ENCODE results near the gene CYP4F22.
A peak's percentile ranks its signal among the peaks of the same experiment; 100 is the strongest.

Gene CYP4F22

DNA sequence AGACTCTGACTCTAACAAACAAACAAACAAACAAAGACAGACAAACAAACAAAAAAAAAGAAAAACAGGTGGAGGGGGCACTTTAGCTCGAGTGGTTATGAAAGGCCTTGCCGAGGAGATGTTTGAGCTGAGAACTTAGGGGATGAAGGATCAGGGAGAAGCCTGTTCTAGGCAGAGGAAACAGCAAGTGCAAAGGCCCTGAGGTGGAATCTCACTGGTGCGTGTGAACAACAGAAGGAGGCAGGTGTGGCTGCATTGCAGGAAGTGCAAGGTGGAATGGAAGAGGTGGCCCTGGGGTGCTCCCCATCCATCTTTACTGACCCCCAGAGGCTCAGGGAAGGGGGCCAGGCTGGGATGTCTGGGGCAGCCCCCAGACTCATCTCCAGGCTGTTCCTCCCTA is 41.9 kb downstream of the CYP4F22 start:
- H3K4me2 ChIP-seq (ENCODE audit: low read depth, low read length), result no peak overlapping the region
- no peak overlapping the region for H2AFZ ChIP-seq (ENCODE audit: low read length)
- no peak overlapping the region for H3K27ac ChIP-seq (ENCODE audit: low read length)
- H3K4me1 ChIP-seq (ENCODE audit: low read length), result 0 out of 2 replicates have a peak, but pooled peaks cover 6% of the 10 kb centered on the region
- no peaks in the 10 kb centered on the region for H3K36me3 ChIP-seq (replicated peaks; ENCODE audit: insufficient read depth, low read length)
- no peaks in the 10 kb centered on the region for H3K9me3 ChIP-seq (replicated peaks; ENCODE audit: insufficient read depth, low read length)
- no peak overlapping the region for H3K9ac ChIP-seq (ENCODE audit: low read length)
- H3K4me3 ChIP-seq (ENCODE audit: low read length), result no peak overlapping the region
- H3F3A ChIP-seq (ENCODE audit: insufficient read depth, low read length), result no peaks in the 10 kb centered on the region
- TF ChIP-seq EZH2phosphoT487 (IDR thresholded peaks at IDR 0.05; ENCODE audit: low read length) (no peak), EZH2 (optimal IDR thresholded peaks at IDR 0.05; ENCODE audit: low read depth, low read length) (no peak)
- TF ChIP-seq, protein P1, sequence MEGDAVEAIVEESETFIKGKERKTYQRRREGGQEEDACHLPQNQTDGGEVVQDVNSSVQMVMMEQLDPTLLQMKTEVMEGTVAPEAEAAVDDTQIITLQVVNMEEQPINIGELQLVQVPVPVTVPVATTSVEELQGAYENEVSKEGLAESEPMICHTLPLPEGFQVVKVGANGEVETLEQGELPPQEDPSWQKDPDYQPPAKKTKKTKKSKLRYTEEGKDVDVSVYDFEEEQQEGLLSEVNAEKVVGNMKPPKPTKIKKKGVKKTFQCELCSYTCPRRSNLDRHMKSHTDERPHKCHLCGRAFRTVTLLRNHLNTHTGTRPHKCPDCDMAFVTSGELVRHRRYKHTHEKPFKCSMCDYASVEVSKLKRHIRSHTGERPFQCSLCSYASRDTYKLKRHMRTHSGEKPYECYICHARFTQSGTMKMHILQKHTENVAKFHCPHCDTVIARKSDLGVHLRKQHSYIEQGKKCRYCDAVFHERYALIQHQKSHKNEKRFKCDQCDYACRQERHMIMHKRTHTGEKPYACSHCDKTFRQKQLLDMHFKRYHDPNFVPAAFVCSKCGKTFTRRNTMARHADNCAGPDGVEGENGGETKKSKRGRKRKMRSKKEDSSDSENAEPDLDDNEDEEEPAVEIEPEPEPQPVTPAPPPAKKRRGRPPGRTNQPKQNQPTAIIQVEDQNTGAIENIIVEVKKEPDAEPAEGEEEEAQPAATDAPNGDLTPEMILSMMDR (IDR thresholded peaks at IDR 0.05; ENCODE audit: low read length), result no peak
- H3K79me2 ChIP-seq (ENCODE audit: low read length), result no peaks in the 10 kb centered on the region
- DNase-seq, result no peak
- H3K27me3 ChIP-seq (replicated peaks; ENCODE audit: insufficient read depth, low read length), result peaks cover 36% of the 10 kb centered on the region
- no peaks in the 10 kb centered on the region for H3K9me2 ChIP-seq (replicated peaks; ENCODE audit: insufficient read depth, low read length)
- H4K20me1 ChIP-seq (ENCODE audit: insufficient read depth, low read length), result no peaks in the 10 kb centered on the region

DNA sequence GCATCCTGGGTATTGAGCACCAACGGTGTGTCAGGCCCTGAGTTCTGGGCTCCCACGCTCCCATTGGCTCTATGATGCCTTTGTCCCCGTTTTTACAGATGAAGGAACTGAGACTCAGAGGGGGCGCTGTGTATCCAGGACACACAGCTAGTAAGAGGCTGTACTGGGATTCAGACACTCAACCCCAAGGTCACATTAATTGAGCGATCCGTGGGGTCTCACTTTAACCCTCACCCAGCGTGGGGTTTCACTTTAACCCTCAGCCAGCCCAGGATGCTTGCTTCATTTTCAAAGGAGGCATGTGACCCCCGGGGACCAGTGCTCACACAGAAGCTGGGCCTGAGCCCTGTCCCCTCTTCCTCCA is 42.6 kb downstream of the CYP4F22 start:
- Histone ChIP-seq H3K4me1 (ENCODE audit: low read length) (0 out of 2 replicates have a peak, but pooled peaks cover 6% of the 10 kb centered on the region), H2AFZ (ENCODE audit: low read length) (no peak overlapping the region; the same call in 1 of the 2 replicates), H3K27me3 (replicated peaks; ENCODE audit: insufficient read depth, low read length) (peaks cover 36% of the 10 kb centered on the region), H3K9ac (ENCODE audit: low read length) (no peak overlapping the region), H3K36me3 (replicated peaks; ENCODE audit: insufficient read depth, low read length) (no peaks in the 10 kb centered on the region), H3K9me3 (replicated peaks; ENCODE audit: insufficient read depth, low read length) (no peaks in the 10 kb centered on the region), H3K4me2 (ENCODE audit: low read depth, low read length) (peak overlapping the region; percentile 40; the same call in 1 of the 2 replicates), H3K4me3 (ENCODE audit: low read length) (no peak overlapping the region), H3F3A (ENCODE audit: insufficient read depth, low read length) (no peaks in the 10 kb centered on the region), H4K20me1 (ENCODE audit: insufficient read depth, low read length) (no peaks in the 10 kb centered on the region), H3K27ac (ENCODE audit: low read length) (no peak overlapping the region), H3K79me2 (ENCODE audit: low read length) (no peaks in the 10 kb centered on the region), H3K9me2 (replicated peaks; ENCODE audit: insufficient read depth, low read length) (no peaks in the 10 kb centered on the region)
- TF ChIP-seq EZH2phosphoT487 (IDR thresholded peaks at IDR 0.05; ENCODE audit: low read length) (no peak), EZH2 (optimal IDR thresholded peaks at IDR 0.05; ENCODE audit: low read depth, low read length) (no peak)
- TF ChIP-seq, protein P1 (IDR thresholded peaks at IDR 0.05; ENCODE audit: low read length), result no peak
- no peak for DNase-seq

DNA sequence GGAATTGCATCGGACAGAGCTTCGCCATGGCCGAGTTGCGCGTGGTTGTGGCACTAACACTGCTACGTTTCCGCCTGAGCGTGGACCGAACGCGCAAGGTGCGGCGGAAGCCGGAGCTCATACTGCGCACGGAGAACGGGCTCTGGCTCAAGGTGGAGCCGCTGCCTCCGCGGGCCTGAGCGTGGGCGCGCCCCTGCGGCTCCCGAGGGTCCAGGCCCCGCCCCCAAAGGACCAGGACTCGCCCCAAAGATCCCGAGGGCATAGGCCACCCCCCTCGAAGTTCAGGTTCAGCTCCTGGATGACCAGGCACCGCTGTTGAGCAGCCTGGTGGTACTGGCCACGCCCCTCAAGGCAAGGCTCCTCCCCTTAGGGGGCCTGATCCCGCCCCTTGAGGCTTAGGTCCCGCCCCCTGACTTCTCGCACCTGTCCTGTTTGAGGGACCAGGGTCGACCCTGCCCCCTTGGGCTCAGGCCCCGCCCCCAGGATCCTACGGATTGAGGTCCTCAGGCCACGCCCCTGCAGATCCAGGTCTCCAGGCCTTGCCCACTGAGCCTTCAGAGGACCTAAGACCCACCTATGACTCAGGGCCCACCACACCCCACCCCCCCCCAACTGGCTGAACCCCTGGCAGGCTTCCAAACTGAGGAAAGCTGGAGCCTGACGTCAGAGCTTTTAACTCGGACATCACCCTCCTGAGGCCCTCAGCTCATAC is 43.1 kb downstream of the CYP4F22 start:
- H3K79me2 ChIP-seq (ENCODE audit: low read length), result no peaks in the 10 kb centered on the region
- peak overlapping the region; percentile 40; the same call in 1 of the 2 replicates for H3K4me2 ChIP-seq (ENCODE audit: low read depth, low read length)
- H3K27ac ChIP-seq (ENCODE audit: low read length), result no peak overlapping the region
- H2AFZ ChIP-seq (ENCODE audit: low read length), result no peak overlapping the region; the same call in 1 of the 2 replicates
- H4K20me1 ChIP-seq (ENCODE audit: insufficient read depth, low read length), result no peaks in the 10 kb centered on the region
- H3K9ac ChIP-seq (ENCODE audit: low read length), result no peak overlapping the region
- H3K9me3 ChIP-seq (replicated peaks; ENCODE audit: insufficient read depth, low read length), result no peaks in the 10 kb centered on the region
- TF ChIP-seq EZH2phosphoT487 (IDR thresholded peaks at IDR 0.05; ENCODE audit: low read length) (no peak), EZH2 (optimal IDR thresholded peaks at IDR 0.05; ENCODE audit: low read depth, low read length) (no peak)
- TF ChIP-seq, protein P1 (IDR thresholded peaks at IDR 0.05; ENCODE audit: low read length), result no peak
- no peak for DNase-seq
- H3K4me3 ChIP-seq (ENCODE audit: low read length), result no peak overlapping the region
- no peaks in the 10 kb centered on the region for H3F3A ChIP-seq (ENCODE audit: insufficient read depth, low read length)
- no peaks in the 10 kb centered on the region for H3K36me3 ChIP-seq (replicated peaks; ENCODE audit: insufficient read depth, low read length)
- peaks cover 9% of the 10 kb centered on the region; the same call in 1 of the 2 replicates for H3K4me1 ChIP-seq (ENCODE audit: low read length)
- peaks cover 36% of the 10 kb centered on the region for H3K27me3 ChIP-seq (replicated peaks; ENCODE audit: insufficient read depth, low read length)
- H3K9me2 ChIP-seq (replicated peaks; ENCODE audit: insufficient read depth, low read length), result no peaks in the 10 kb centered on the region
